Measurements from ENCODE around the gene BCAS3.
"Not testable (repeated sequence)": the region's sequence is repeated elsewhere in the genome, so short reads cannot be mapped to it uniquely, and the experiment has no call there.

The BCAS3 gene

GRCh38 chr17:60863892-60864707, 186.4 kb downstream of the BCAS3 start:
- no peak for DNase-seq (ENCODE audit: low read depth in 1 of 2, low spot score in 1 of 2)

- DNase-seq (ENCODE audit: low read depth in 1 of 2, low spot score in 1 of 2), result no peak
Observed at GRCh38 chr17:60864708-60865005, 187.0 kb downstream of the BCAS3 start.

- no peak for DNase-seq (ENCODE audit: low read depth in 1 of 2, low spot score in 1 of 2)
Observed at GRCh38 chr17:60874772-60875171, 197.1 kb downstream of the BCAS3 start.

- DNase-seq (ENCODE audit: low read depth in 1 of 2, low spot score in 1 of 2), result not testable (repeated sequence)
Observed at GRCh38 chr17:60886731-60887613, 209.3 kb downstream of the BCAS3 start.

- DNase-seq (ENCODE audit: low read depth in 1 of 2, low spot score in 1 of 2), result no peak
Observed at GRCh38 chr17:60887614-60888028, 210.0 kb downstream of the BCAS3 start.

- DNase-seq (ENCODE audit: low read depth in 1 of 2, low spot score in 1 of 2), result no peak
Observed at GRCh38 chr17:60888812-60889709, 211.4 kb downstream of the BCAS3 start.

GRCh38 chr17:60891149-60891548, 213.5 kb downstream of the BCAS3 start:
- DNase-seq (ENCODE audit: low read depth in 1 of 2, low spot score in 1 of 2), result no peak

GRCh38 chr17:60893475-60893874, 215.8 kb downstream of the BCAS3 start:
- DNase-seq (ENCODE audit: low read depth in 1 of 2, low spot score in 1 of 2), result no peak

- DNase-seq (ENCODE audit: low read depth in 1 of 2, low spot score in 1 of 2), result no peak
Observed at GRCh38 chr17:60896996-60897395, 219.3 kb downstream of the BCAS3 start.

GRCh38 chr17:60899115-60899514, 221.5 kb downstream of the BCAS3 start:
- no peak for DNase-seq (ENCODE audit: low read depth in 1 of 2, low spot score in 1 of 2)

GRCh38 chr17:60900688-60901087, 223.0 kb downstream of the BCAS3 start:
- no peak for DNase-seq (ENCODE audit: low read depth in 1 of 2, low spot score in 1 of 2)

- DNase-seq (ENCODE audit: low read depth in 1 of 2, low spot score in 1 of 2), result no peak
Observed at GRCh38 chr17:60901242-60901641, 223.6 kb downstream of the BCAS3 start.

GRCh38 chr17:60901806-60902205, 224.2 kb downstream of the BCAS3 start:
- no peak for DNase-seq (ENCODE audit: low read depth in 1 of 2, low spot score in 1 of 2)

GRCh38 chr17:60902399-60902798, 224.7 kb downstream of the BCAS3 start:
- DNase-seq (ENCODE audit: low read depth in 1 of 2, low spot score in 1 of 2), result no peak

- no peak for DNase-seq (ENCODE audit: low read depth in 1 of 2, low spot score in 1 of 2)
Observed at GRCh38 chr17:60904582-60904981, 226.9 kb downstream of the BCAS3 start.

GRCh38 chr17:60905709-60906108, 228.1 kb downstream of the BCAS3 start:
- DNase-seq (ENCODE audit: low read depth in 1 of 2, low spot score in 1 of 2), result no peak

- no peak for DNase-seq (ENCODE audit: low read depth in 1 of 2, low spot score in 1 of 2)
Observed at GRCh38 chr17:60908324-60908723, 230.7 kb downstream of the BCAS3 start.

GRCh38 chr17:60909405-60909804, 231.8 kb downstream of the BCAS3 start:
- no peak for DNase-seq (ENCODE audit: low read depth in 1 of 2, low spot score in 1 of 2)

- DNase-seq (ENCODE audit: low read depth in 1 of 2, low spot score in 1 of 2), result no peak
Observed at GRCh38 chr17:60910415-60910814, 232.8 kb downstream of the BCAS3 start.

- DNase-seq (ENCODE audit: low read depth in 1 of 2, low spot score in 1 of 2), result no peak
Observed at GRCh38 chr17:60914078-60914477, 236.4 kb downstream of the BCAS3 start.

- DNase-seq (ENCODE audit: low read depth in 1 of 2, low spot score in 1 of 2), result no peak
Observed at GRCh38 chr17:60916043-60916442, 238.4 kb downstream of the BCAS3 start.

Measured in activated T-helper 1 cell treated with anti-CD3 and anti-CD28 coated beads, Interleukin-2, amount 50 U/mL, for 16 hours (primary cell).